NT2/D1 (cell line): ENCODE data around the gene RGMA.

Experiments
- SUZ12 ChIP-seq: IDR thresholded peaks from 2 replicates; pipeline ENCODE4 v1.6.1; 2011; ENCODE audit not compliant: insufficient read length, insufficient read depth; ENCODE audit errors: extremely low read depth
- YY1 ChIP-seq: IDR thresholded peaks from 2 replicates; pipeline ENCODE4 v1.6.1; 2011; ENCODE audit not compliant: insufficient read length, insufficient read depth
- ZNF274 ChIP-seq: IDR thresholded peaks from 2 replicates; pipeline ENCODE4 v1.6.1; 2011; ENCODE audit warnings: mild to moderate bottlenecking, low read depth, low read length

GRCh38 chr15:93070551-93071296 is 18.3 kb downstream of the RGMA start:
- TF ChIP-seq ZNF274 (no peak), SUZ12 (no peak), YY1 (no peak)
